Measurements from ENCODE around the gene TBC1D9B. TPM values are rescaled to one million over a fixed set of nuclear protein-coding genes. Genes with fewer than 3 reads are reported as not detected.

TBC1D9B gene
- total and polyA plus RNA-seq, 2 of the 13 experiments (the other 11 are each of a cell fraction or from before 2014, with no cell fraction given) = 35.0 to 50.0 TPM

DNA sequence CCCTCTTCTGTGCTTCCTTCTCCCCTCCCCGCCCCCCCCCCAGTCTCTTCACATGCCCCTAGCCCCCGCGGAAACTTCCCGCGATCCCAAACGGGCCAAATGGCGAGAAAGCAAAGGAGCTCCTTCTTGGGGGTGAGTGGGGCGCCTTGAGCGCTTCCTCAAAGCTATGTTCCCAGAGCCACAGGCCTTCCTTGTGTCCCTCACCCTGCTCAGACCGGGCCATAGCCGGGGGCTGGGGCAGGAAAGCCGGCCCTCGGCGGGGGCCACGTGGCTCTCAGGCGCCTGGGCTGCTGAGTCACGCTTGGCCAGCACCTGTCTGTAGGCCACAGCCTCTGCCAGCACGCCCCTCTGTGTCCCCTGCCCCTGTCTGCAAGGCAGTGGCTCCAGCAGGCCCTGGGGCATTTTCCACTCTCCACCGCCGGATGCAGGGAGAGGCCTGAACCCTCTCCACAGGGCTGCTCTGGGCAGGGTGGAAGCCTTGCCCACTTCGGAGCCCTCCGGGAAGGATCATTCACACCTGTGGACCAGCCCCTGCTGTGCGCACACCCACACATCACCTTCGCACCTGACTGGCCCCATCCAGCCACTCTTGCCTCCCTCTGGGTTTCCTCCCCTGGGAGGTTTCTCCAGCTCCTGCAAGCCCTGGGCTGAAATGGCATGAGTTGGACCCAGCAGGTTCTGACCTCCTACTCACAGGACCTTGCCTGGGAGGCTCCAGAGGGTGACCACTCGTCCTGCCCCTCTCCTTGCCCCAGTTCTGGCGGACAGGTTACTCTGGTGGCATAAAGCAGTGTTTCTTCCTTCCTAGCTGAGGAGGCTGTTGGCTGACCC lies 88.2 kb downstream of the TBC1D9B start (continued):
- TF ChIP-seq ZNF546 (CRISPR knock-in tag; conservative IDR thresholded peaks at IDR 0.05) (0 out of 2 replicates have a peak, but pooled peaks have one; percentile 20), NFYC (CRISPR knock-in tag; IDR thresholded peaks at IDR 0.05) (0 out of 2 replicates have a peak, but pooled peaks have one; percentile 18), ZNF335 (CRISPR knock-in tag; IDR thresholded peaks at IDR 0.05) (peak; percentile 80), MAFK (conservative IDR thresholded peaks at IDR 0.05 in 1 of 2, IDR thresholded peaks at IDR 0.05 in 1 of 2; ENCODE audit: low read length in 2 of 2) (peak; percentile 76 to 94), IRF2 (CRISPR knock-in tag; IDR thresholded peaks at IDR 0.05) (peak; percentile 47; the same call in 1 of the 2 replicates), THYN1 (CRISPR knock-in tag; IDR thresholded peaks at IDR 0.05; ENCODE audit: borderline replicate concordance, low read depth) (no peak), FOSL2 (CRISPR knock-in tag; IDR thresholded peaks at IDR 0.05) (peak; percentile 79), ZNF883 (CRISPR knock-in tag; IDR thresholded peaks at IDR 0.05; ENCODE audit: not compliant biosample characterization) (peak; percentile 37), ZNF816 (CRISPR knock-in tag; IDR thresholded peaks at IDR 0.05; ENCODE audit: borderline replicate concordance) (peak; percentile 67), E2F2 (CRISPR knock-in tag; IDR thresholded peaks at IDR 0.05; ENCODE audit: borderline replicate concordance) (peak; percentile 69; the same call in 1 of the 2 replicates), TGIF2 (CRISPR knock-in tag; IDR thresholded peaks at IDR 0.05) (peak; percentile 82), ZSCAN30 (CRISPR knock-in tag; IDR thresholded peaks at IDR 0.05) (0 out of 2 replicates have a peak, but pooled peaks have one; percentile 34), ZNF776 (CRISPR knock-in tag; IDR thresholded peaks at IDR 0.05) (peak; percentile 39; the same call in 1 of the 2 replicates), NFE2 (CRISPR knock-in tag; IDR thresholded peaks at IDR 0.05) (peak; percentile 91), ZMAT3 (CRISPR knock-in tag; conservative IDR thresholded peaks at IDR 0.05) (peak; percentile 70; the same call in 1 of the 2 replicates), ZNF557 (CRISPR knock-in tag; IDR thresholded peaks at IDR 0.05) (peak; percentile 72; the same call in 1 of the 2 replicates), FOXA3 (CRISPR knock-in tag; IDR thresholded peaks at IDR 0.05) (no peak), SKIL (CRISPR knock-in tag; IDR thresholded peaks at IDR 0.05; ENCODE audit: borderline replicate concordance) (no peak), SP1 (IDR thresholded peaks at IDR 0.05) (no peak), SP1 (CRISPR knock-in tag; IDR thresholded peaks at IDR 0.05) (peak; percentile 21; the same call in 1 of the 2 replicates)
- TF ChIP-seq, protein P1, sequence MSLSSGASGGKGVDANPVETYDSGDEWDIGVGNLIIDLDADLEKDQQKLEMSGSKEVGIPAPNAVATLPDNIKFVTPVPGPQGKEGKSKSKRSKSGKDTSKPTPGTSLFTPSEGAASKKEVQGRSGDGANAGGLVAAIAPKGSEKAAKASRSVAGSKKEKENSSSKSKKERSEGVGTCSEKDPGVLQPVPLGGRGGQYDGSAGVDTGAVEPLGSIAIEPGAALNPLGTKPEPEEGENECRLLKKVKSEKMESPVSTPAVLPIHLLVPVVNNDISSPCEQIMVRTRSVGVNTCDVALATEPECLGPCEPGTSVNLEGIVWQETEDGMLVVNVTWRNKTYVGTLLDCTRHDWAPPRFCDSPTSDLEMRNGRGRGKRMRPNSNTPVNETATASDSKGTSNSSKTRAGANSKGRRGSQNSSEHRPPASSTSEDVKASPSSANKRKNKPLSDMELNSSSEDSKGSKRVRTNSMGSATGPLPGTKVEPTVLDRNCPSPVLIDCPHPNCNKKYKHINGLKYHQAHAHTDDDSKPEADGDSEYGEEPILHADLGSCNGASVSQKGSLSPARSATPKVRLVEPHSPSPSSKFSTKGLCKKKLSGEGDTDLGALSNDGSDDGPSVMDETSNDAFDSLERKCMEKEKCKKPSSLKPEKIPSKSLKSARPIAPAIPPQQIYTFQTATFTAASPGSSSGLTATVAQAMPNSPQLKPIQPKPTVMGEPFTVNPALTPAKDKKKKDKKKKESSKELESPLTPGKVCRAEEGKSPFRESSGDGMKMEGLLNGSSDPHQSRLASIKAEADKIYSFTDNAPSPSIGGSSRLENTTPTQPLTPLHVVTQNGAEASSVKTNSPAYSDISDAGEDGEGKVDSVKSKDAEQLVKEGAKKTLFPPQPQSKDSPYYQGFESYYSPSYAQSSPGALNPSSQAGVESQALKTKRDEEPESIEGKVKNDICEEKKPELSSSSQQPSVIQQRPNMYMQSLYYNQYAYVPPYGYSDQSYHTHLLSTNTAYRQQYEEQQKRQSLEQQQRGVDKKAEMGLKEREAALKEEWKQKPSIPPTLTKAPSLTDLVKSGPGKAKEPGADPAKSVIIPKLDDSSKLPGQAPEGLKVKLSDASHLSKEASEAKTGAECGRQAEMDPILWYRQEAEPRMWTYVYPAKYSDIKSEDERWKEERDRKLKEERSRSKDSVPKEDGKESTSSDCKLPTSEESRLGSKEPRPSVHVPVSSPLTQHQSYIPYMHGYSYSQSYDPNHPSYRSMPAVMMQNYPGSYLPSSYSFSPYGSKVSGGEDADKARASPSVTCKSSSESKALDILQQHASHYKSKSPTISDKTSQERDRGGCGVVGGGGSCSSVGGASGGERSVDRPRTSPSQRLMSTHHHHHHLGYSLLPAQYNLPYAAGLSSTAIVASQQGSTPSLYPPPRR (CRISPR knock-in tag; IDR thresholded peaks at IDR 0.05; ENCODE audit: borderline replicate concordance) = 0 out of 2 replicates have a peak, but pooled peaks have one; percentile 7

Measured in HepG2 (cell line).